ENCODE results near the gene PDGFA.

Gene PDGFA

GRCh38 chr7:516606-517456 is 2.8 kb downstream of the PDGFA start:
- no peak for DNase-seq (ENCODE audit: low read depth)

GRCh38 chr7:516216-516605 is 3.4 kb downstream of the PDGFA start:
- DNase-seq (ENCODE audit: low read depth), result no peak

- no peak for DNase-seq (ENCODE audit: low read depth)
Measured at GRCh38 chr7:515628-516027, 4.0 kb downstream of the PDGFA start.

GRCh38 chr7:514651-515598 is 4.7 kb downstream of the PDGFA start:
- DNase-seq (ENCODE audit: low read depth), result no peak

- no peak for DNase-seq (ENCODE audit: low read depth)
Measured at GRCh38 chr7:514242-514641, 5.4 kb downstream of the PDGFA start.

- no peak for DNase-seq (ENCODE audit: low read depth)
Measured at GRCh38 chr7:513521-514166, 6.0 kb downstream of the PDGFA start.

- no peak for DNase-seq (ENCODE audit: low read depth)
Measured at GRCh38 chr7:512541-513311, 6.9 kb downstream of the PDGFA start.

- DNase-seq (ENCODE audit: low read depth), result no peak
Measured at GRCh38 chr7:512146-512510, 7.5 kb downstream of the PDGFA start.

GRCh38 chr7:511476-512145 is 8.0 kb downstream of the PDGFA start:
- no peak for DNase-seq (ENCODE audit: low read depth)

- DNase-seq (ENCODE audit: low read depth), result no peak
Measured at GRCh38 chr7:510782-511281, 8.8 kb downstream of the PDGFA start.

- no peak for DNase-seq (ENCODE audit: low read depth)
Measured at GRCh38 chr7:510131-510481, 9.5 kb downstream of the PDGFA start.

GRCh38 chr7:509426-510130 is 10.1 kb downstream of the PDGFA start:
- no peak for DNase-seq (ENCODE audit: low read depth)

GRCh38 chr7:508461-509170 is 11.0 kb downstream of the PDGFA start:
- no peak for DNase-seq (ENCODE audit: low read depth)

- DNase-seq (ENCODE audit: low read depth), result no peak
Measured at GRCh38 chr7:507623-508300, 11.9 kb downstream of the PDGFA start.

- DNase-seq (ENCODE audit: low read depth), result no peak
Measured at GRCh38 chr7:506921-507622, 12.6 kb downstream of the PDGFA start.

- no peak for DNase-seq (ENCODE audit: low read depth)
Measured at GRCh38 chr7:506391-506831, 13.2 kb downstream of the PDGFA start.

GRCh38 chr7:505171-505570 is 14.5 kb downstream of the PDGFA start:
- DNase-seq (ENCODE audit: low read depth), result no peak
